Tibial nerve (tissue), 4 donors: ENCODE data around the gene CPNE2.

Source experiments
- EP300 ChIP-seq, 2 donors: sonication (generic); formaldehyde crosslinking; IDR thresholded peaks; one replicate each; pipeline ENCODE4 v1.6.1; 2017; ENCODE audit warnings: antibody characterized with exemption in 2 of 2, mild to moderate bottlenecking in 1 of 2
- POLR2A ChIP-seq, 2 donors: fragments of 450-650 bp; IDR thresholded peaks; one replicate each; pipeline ENCODE4 v1.6.1; 2017; ENCODE audit warnings: antibody characterized with exemption in 2 of 2, mild to moderate bottlenecking in 2 of 2, moderate library complexity in 2 of 2
- TF ChIP-seq, protein P1 (sequence below), 5 experiments: fragments of 200-600 bp in 3 of 5; fragments of 450-650 bp in 2 of 5; sonication (generic) in 3 of 5; IDR thresholded peaks; one replicate each; pipeline ENCODE4 v1.5.1; 2016 to 2019; ENCODE audit warnings: antibody characterized with exemption in 5 of 5, mild to moderate bottlenecking in 3 of 5, moderate library complexity in 2 of 5

DNA sequence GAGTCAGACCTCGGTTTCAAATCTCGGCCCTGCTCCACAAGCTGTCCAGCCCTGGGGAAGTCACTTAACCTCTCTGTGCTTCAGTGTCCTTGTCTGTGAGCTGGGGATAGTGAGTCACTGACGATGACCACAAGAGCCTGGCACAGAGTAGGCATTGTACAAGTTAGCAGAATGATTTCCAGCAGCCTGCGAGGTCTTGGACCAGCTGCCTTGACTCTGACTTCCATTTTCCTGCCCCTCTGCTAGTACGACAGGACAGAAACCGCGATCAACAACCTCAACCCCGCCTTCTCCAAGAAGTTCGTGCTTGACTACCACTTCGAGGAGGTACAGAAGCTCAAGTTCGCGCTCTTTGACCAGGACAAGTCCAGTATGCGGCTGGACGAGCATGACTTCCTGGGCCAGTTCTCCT, 20.7 kb downstream of the CPNE2 start:
- TF ChIP-seq, protein P1, sequence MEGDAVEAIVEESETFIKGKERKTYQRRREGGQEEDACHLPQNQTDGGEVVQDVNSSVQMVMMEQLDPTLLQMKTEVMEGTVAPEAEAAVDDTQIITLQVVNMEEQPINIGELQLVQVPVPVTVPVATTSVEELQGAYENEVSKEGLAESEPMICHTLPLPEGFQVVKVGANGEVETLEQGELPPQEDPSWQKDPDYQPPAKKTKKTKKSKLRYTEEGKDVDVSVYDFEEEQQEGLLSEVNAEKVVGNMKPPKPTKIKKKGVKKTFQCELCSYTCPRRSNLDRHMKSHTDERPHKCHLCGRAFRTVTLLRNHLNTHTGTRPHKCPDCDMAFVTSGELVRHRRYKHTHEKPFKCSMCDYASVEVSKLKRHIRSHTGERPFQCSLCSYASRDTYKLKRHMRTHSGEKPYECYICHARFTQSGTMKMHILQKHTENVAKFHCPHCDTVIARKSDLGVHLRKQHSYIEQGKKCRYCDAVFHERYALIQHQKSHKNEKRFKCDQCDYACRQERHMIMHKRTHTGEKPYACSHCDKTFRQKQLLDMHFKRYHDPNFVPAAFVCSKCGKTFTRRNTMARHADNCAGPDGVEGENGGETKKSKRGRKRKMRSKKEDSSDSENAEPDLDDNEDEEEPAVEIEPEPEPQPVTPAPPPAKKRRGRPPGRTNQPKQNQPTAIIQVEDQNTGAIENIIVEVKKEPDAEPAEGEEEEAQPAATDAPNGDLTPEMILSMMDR (IDR thresholded peaks at IDR 0.05) = no peak
- TF ChIP-seq EP300 (IDR thresholded peaks at IDR 0.05) = no peak
- no peak for TF ChIP-seq POLR2A (IDR thresholded peaks at IDR 0.05)
